ENCODE measurements around the gene BCAT1. TPM values are rescaled to one million over a fixed set of nuclear protein-coding genes. Genes with fewer than 3 reads are reported as not detected.

Gene BCAT1
- total and polyA plus RNA-seq, 2 experiments from 2014 or later = 53.6 to 181 TPM

GRCh38 chr12:24838531-24838950, 110.4 kb downstream of the BCAT1 start (continued):
- TF ChIP-seq ZNF462 (CRISPR knock-in tag; IDR thresholded peaks at IDR 0.05) = no peak
- no peak for TF ChIP-seq EZH2phosphoT487 (IDR thresholded peaks at IDR 0.05; ENCODE audit: unreplicated experiment)
- no peak for TF ChIP-seq CREB1 (CRISPR knock-in tag; IDR thresholded peaks at IDR 0.05; ENCODE audit: low read depth)
- no peak for TF ChIP-seq CTCF (conservative IDR thresholded peaks at IDR 0.05; ENCODE audit: low read depth in 2 of 2)
- TF ChIP-seq JUNB (IDR thresholded peaks at IDR 0.05; ENCODE audit: unreplicated experiment) = no peak
- no peak for TF ChIP-seq STAT1 (IDR thresholded peaks at IDR 0.05; ENCODE audit: unreplicated experiment)
- no peak for TF ChIP-seq NANOG (IDR thresholded peaks at IDR 0.05; ENCODE audit: borderline replicate concordance)
- no peak for TF ChIP-seq POLR2AphosphoS5 (IDR thresholded peaks at IDR 0.05; ENCODE audit: low read depth)
- TF ChIP-seq ZNF114 (CRISPR knock-in tag; IDR thresholded peaks at IDR 0.05) = no peak
- TF ChIP-seq ETS1 (IDR thresholded peaks at IDR 0.05) = no peak
